ENCODE data around the gene WNT9B.

Gene WNT9B

GRCh38 chr17:46898860-46899259 lies 47.5 kb downstream of the WNT9B start:
- H3K27ac ChIP-seq: no peak overlapping the region
- TF ChIP-seq ZFX (IDR thresholded peaks at IDR 0.05; ENCODE audit: borderline replicate concordance) (no peak), CTCF (IDR thresholded peaks at IDR 0.05) (no peak)

- TF ChIP-seq ZFX (IDR thresholded peaks at IDR 0.05; ENCODE audit: borderline replicate concordance): no peak
- TF ChIP-seq CTCF (IDR thresholded peaks at IDR 0.05): no peak
- no peak overlapping the region for H3K27ac ChIP-seq
Measured at GRCh38 chr17:46901291-46901690, 49.9 kb downstream of the WNT9B start.

GRCh38 chr17:46903762-46904672 lies 52.6 kb downstream of the WNT9B start:
- TF ChIP-seq CTCF (IDR thresholded peaks at IDR 0.05) (no peak), ZFX (IDR thresholded peaks at IDR 0.05; ENCODE audit: borderline replicate concordance) (no peak)
- no peak overlapping the region for H3K27ac ChIP-seq

- no peak overlapping the region for H3K27ac ChIP-seq
- TF ChIP-seq CTCF (IDR thresholded peaks at IDR 0.05) (no peak), ZFX (IDR thresholded peaks at IDR 0.05; ENCODE audit: borderline replicate concordance) (no peak)
Measured at GRCh38 chr17:46908068-46908737, 56.8 kb downstream of the WNT9B start.

GRCh38 chr17:46910179-46910927 lies 59.0 kb downstream of the WNT9B start:
- H3K27ac ChIP-seq: no peak overlapping the region
- TF ChIP-seq CTCF (IDR thresholded peaks at IDR 0.05) (no peak), ZFX (IDR thresholded peaks at IDR 0.05; ENCODE audit: borderline replicate concordance) (no peak)

GRCh38 chr17:46911311-46911710 lies 59.9 kb downstream of the WNT9B start:
- no peak for TF ChIP-seq ZFX (IDR thresholded peaks at IDR 0.05; ENCODE audit: borderline replicate concordance)
- TF ChIP-seq CTCF (IDR thresholded peaks at IDR 0.05): no peak
- no peak overlapping the region for H3K27ac ChIP-seq
